Activated T-helper 17 cell treated with anti-CD3 and anti-CD28 coated beads, Interleukin-2, amount 50 U/mL, for 72 hours (primary cell): ENCODE measurements around the gene B4GALT5. TPM values are rescaled to one million over a fixed set of nuclear protein-coding genes. Genes with fewer than 3 reads are reported as not detected.
"Not testable (repeated sequence)": the region's sequence is repeated elsewhere in the genome, so short reads cannot be mapped to it uniquely, and the experiment has no call there.

Source experiments
- ATAC-seq: fragments of 150-1000 bp; cut with Tn5 transposase; replicated peaks from 2 replicates; pipeline ENCODE4 v1.10.0; 2021; ENCODE audit warnings: mild to moderate bottlenecking, moderate library complexity
- H3K27ac Mint-ChIP-seq: one replicate; pipeline ENCODE4 v1.8.0; 2022; ENCODE audit warnings: mixed read lengths
- H3K27me3 Mint-ChIP-seq: one replicate; pipeline ENCODE4 v1.8.0; 2022; ENCODE audit warnings: mixed read lengths
- H3K36me3 Mint-ChIP-seq: one replicate; pipeline ENCODE4 v1.8.0; 2022; ENCODE audit warnings: low read depth, mild to moderate bottlenecking, mixed read lengths
- H3K4me1 Mint-ChIP-seq: one replicate; pipeline ENCODE4 v1.8.0; 2022; ENCODE audit warnings: mixed read lengths
- H3K4me3 Mint-ChIP-seq: one replicate; pipeline ENCODE4 v1.8.0; 2022; ENCODE audit warnings: mild to moderate bottlenecking, mixed read lengths
- H3K9me3 Mint-ChIP-seq: one replicate; pipeline ENCODE4 v1.8.0; 2022; ENCODE audit warnings: mixed read lengths
- total RNA-seq, 2 donors: library from RNA; stranded (reverse); gene quantifications; one replicate each; pipeline ENCODE4 v1.2.3, GENCODE V29; 2022

The B4GALT5 gene
- total RNA-seq, 2 donors from 2014 or later, result 19.5 to 25.8 TPM

DNA sequence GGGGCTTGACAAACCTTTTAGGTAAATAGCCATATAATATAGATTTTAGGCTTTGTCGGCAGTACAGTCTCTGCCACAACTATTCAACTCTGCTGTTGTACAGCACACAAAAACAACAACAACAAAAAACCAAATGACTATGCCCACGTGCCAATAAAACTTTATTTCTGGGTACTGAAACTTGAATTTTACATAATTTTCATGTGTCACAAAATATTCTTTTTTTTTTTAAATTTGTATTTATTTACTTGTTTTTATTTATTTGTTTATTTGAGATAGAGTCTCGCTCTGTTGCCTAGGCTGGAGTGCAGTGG lies 34.8 kb upstream of the B4GALT5 start:
- no peak for ATAC-seq
- H3K4me1 Mint-ChIP-seq, result no peaks in the 10 kb centered on the region
- H3K27ac Mint-ChIP-seq, result no peak overlapping the region
- peaks cover 8% of the 10 kb centered on the region for H3K27me3 Mint-ChIP-seq
- no peak overlapping the region for H3K4me3 Mint-ChIP-seq
- H3K36me3 Mint-ChIP-seq, result no peaks in the 10 kb centered on the region
- no peaks in the 10 kb centered on the region for H3K9me3 Mint-ChIP-seq

DNA sequence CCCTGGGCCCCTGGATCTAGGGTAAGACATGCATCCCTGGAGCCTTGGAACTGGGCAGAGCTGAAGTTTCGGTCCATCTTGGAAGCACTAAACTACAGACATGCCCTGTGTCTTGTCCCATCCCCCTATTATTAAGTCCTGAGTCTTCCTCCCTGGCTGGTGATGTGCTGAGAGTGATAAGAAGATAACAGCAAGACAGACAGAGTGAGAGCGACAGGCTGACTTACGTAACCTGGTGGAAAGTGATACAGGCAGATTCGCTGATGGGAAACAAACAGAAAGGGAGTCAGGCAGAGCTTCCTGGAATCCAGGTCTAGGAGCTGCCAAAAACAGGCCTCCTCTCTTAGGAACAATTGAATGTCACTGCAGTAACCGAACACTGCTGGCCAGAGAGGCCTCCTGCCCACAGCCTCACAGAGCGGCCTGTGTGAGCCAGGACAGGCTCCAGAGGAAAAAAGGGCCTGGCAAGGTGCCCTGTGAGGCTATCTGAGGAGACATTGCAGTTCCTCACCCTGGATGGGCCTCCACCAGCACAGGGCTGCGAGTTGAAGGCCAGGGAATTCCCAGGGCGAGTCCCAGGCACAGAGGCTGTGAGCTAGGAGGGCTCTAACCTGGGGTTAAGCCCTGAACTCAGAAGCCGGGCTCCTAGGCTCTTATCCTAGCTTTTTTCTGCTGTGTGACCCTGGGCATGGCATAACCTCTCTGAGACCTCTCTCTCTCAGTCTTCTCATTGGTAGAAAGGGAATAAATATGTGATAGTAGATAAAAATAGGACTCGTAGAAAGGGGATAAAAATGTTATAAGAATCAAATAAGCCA lies 34.2 kb upstream of the B4GALT5 start:
- no peaks in the 10 kb centered on the region for H3K36me3 Mint-ChIP-seq
- H3K27me3 Mint-ChIP-seq, result peaks cover 8% of the 10 kb centered on the region
- no peak for ATAC-seq
- H3K4me3 Mint-ChIP-seq, result no peak overlapping the region
- H3K9me3 Mint-ChIP-seq, result no peaks in the 10 kb centered on the region
- H3K27ac Mint-ChIP-seq, result no peak overlapping the region
- H3K4me1 Mint-ChIP-seq, result no peaks in the 10 kb centered on the region

DNA sequence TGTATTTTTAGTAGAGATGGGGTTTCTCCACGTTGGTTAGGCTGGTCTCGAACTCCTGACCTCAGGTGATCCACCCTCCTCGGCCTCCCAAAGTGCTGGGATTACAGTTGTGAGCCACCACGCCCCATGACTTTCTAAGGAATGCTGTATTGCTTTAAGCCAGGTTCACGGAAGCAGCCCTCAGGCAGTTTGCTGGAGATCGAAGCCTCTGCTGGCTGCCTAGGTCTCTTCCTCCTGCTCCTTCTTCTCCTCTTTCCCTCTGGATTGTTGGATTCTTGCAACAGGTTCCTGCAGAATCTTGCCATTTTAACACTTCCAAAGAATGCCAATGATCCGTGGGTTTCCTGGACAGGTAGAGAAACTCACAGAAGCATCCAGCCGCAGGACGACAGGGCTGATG lies 29.3 kb upstream of the B4GALT5 start:
- Mint-ChIP-seq H3K27me3 (peaks cover 13% of the 10 kb centered on the region), H3K27ac (no peak overlapping the region), H3K4me1 (no peaks in the 10 kb centered on the region), H3K9me3 (no peaks in the 10 kb centered on the region), H3K4me3 (no peak overlapping the region), H3K36me3 (no peaks in the 10 kb centered on the region)
- no peak for ATAC-seq

DNA sequence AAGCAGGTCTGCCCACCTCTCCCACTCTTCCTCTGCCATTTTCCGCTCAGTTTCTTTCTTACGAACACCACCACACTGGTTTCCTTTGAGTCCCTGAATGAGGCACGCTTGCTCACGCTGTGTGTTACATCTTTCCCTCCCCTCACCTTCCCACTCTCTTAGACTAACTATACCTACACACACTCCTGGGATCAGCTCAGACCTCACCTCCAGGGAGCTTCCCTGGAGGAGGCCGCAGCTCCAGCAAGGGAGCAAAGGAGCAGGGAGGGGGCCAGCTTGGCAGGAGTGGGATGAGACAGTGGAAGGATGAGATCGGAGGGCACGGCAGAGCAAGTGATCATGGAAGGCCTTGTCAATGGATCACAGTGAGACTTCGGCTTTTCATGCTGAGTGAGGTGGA lies 28.3 kb upstream of the B4GALT5 start:
- H3K36me3 Mint-ChIP-seq, result no peaks in the 10 kb centered on the region
- H3K9me3 Mint-ChIP-seq, result no peaks in the 10 kb centered on the region
- H3K4me1 Mint-ChIP-seq, result no peaks in the 10 kb centered on the region
- H3K4me3 Mint-ChIP-seq, result no peak overlapping the region
- H3K27me3 Mint-ChIP-seq, result peaks cover 13% of the 10 kb centered on the region
- no peak overlapping the region for H3K27ac Mint-ChIP-seq
- ATAC-seq, result no peak

DNA sequence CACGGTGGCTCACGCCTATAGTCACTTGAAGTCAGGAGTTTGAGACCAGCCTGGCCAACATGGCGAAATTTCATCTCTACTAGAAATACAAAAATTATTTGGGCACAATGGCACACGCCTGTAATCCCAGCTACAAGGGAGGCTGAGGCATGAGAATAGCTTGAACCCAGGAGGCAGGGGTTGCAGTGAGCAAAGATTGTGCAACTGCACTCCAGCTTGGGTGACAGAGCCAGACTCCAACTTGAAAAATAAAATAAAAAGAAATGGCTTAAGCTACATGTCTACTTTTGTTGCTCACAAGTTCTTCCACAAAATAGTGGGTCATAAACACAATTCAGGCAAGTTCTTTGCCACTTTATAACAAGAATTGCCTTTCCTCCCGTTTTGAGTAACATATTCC lies 27.1 kb upstream of the B4GALT5 start:
- H3K9me3 Mint-ChIP-seq, result no peaks in the 10 kb centered on the region
- no peak overlapping the region for H3K27ac Mint-ChIP-seq
- ATAC-seq, result no peak
- peaks cover 13% of the 10 kb centered on the region for H3K27me3 Mint-ChIP-seq
- H3K4me3 Mint-ChIP-seq, result no peak overlapping the region
- no peaks in the 10 kb centered on the region for H3K36me3 Mint-ChIP-seq
- no peaks in the 10 kb centered on the region for H3K4me1 Mint-ChIP-seq

DNA sequence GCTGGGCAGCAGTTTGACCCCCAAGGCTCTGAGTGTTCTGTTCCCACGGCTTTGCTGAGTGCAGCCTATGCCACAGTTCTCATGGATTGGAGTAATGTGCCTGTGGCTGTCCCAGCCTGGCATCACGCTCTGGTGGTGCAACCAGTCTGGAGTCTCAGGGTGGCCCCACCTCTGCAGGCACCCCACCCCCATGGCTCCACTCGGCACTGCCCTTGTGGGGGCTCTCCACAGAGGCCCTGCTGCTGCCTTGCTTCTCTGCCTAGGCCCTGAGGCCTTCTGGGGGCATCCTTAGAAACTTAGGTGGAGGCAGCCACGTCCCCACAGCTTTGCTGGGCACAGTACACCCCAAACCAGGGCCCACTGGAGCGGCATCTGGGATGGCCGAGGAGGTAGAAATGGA lies 25.4 kb upstream of the B4GALT5 start:
- Mint-ChIP-seq H3K27me3 (peaks cover 10% of the 10 kb centered on the region), H3K4me1 (no peaks in the 10 kb centered on the region), H3K36me3 (no peaks in the 10 kb centered on the region), H3K9me3 (no peaks in the 10 kb centered on the region), H3K27ac (no peak overlapping the region), H3K4me3 (no peak overlapping the region)
- no peak for ATAC-seq

DNA sequence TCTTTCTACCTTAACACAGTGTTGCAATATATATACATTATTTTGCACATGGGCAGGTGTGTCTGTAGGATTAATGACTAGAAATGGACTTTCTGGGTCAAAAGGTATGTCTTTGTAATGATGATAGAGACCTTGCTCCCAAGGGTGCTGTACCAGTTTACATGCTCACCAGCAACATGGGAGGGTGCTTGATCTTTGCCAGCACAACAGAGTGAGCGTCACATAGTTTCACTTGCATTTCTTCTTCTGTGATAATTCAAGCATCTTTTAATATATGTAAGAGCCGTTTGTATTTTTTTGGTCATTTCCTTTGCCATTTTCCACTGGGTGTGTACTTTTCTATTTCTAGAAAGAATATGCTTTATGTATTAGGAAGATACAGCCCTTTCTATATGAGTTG lies 23.6 kb upstream of the B4GALT5 start:
- Mint-ChIP-seq H3K4me1 (no peaks in the 10 kb centered on the region), H3K9me3 (no peaks in the 10 kb centered on the region), H3K36me3 (no peaks in the 10 kb centered on the region), H3K27ac (no peak overlapping the region), H3K27me3 (peaks cover 13% of the 10 kb centered on the region), H3K4me3 (no peak overlapping the region)
- ATAC-seq, result no peak

DNA sequence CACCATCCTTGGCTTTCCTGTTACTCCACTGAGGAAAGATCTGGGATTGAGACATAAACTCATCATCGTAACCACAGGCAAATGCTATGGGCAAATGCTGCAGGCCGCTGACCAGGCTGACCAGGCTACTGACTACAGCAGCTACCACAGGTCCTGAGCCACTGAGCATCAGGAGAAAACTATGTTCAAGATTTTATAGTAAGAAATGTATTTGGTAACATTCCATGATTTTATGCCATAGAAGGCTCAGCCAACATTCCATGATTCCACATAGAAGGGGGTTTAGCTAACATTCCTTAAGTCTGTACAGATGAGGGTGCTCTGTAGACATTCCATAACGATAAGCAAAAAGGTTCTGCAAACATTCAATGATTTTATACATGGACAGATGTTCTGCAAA lies 16.1 kb upstream of the B4GALT5 start:
- Mint-ChIP-seq H3K36me3 (no peaks in the 10 kb centered on the region), H3K4me3 (no peak overlapping the region), H3K4me1 (peaks cover 6% of the 10 kb centered on the region), H3K9me3 (no peaks in the 10 kb centered on the region), H3K27ac (no peak overlapping the region), H3K27me3 (peaks cover 2% of the 10 kb centered on the region)
- no peak for ATAC-seq

DNA sequence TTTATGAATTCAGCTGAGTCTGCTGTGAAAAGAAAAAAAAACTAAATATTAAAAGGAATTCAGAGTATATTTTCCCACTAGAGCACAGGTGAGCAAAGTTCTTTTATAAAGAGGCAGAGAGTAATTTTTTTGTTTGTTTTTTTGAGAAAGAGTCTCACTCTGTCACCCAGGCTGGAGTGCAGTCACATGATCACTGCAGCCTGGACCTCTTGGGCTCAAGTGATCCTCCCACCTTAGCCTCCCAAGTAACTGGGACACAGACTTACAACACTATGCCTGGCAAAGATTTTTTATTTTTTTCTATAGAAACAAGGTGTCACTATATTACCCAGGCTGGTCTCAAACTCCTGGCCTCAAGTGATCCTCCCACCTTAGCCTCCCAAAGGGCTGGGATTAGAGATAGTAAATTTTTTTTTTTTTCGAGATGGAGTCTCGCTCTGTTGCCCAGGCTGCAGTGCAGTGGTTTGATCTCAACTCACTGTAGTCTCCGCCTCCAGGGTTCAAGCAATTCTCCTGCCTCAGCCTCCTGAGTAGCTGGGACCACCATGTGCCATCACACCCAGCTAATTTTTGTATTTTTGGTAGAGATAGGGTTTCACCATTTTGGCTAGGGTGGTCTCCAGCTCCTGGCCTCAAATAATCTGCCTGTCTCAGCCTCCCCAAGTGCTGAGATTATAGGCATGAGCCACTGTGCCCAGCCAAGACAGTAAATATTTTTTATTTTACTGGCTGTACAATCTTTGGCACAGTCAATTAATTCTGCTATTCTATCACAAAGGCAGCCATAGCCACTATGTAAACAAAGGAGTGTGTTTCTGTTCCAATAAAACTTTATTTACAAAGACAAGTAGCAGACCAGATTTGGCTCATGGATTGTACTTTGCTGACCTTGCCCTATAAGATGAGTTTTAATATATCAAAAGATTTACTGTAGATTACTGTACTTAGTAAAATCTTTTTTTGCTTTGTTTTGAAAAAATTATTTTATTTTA lies 14.5 kb upstream of the B4GALT5 start:
- no peaks in the 10 kb centered on the region for H3K27me3 Mint-ChIP-seq
- H3K4me3 Mint-ChIP-seq, result no peak overlapping the region
- H3K4me1 Mint-ChIP-seq, result peaks cover 10% of the 10 kb centered on the region
- ATAC-seq, result no peak
- no peak overlapping the region for H3K27ac Mint-ChIP-seq
- H3K36me3 Mint-ChIP-seq, result no peaks in the 10 kb centered on the region
- H3K9me3 Mint-ChIP-seq, result no peaks in the 10 kb centered on the region

DNA sequence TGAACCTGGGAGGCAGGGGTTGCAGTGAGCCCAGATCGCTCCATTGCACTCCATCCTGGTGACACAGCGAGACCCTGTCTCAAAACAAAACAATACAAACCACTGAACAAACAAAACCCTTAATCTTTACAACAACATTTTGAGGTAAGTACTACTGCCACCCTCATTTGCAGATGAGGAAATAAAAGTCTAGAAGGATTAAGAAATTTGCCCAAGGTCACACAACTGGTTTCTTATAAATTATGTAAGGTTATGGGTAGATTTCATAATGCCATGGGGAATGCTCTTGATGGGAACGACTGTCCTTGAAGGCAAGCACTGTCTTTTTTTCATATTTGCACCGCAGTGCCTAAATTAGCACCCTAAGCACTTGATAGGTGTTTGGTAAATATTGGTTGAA lies 13.8 kb upstream of the B4GALT5 start:
- no peak overlapping the region for H3K27ac Mint-ChIP-seq
- no peaks in the 10 kb centered on the region for H3K36me3 Mint-ChIP-seq
- no peaks in the 10 kb centered on the region for H3K27me3 Mint-ChIP-seq
- no peaks in the 10 kb centered on the region for H3K9me3 Mint-ChIP-seq
- peaks cover 10% of the 10 kb centered on the region for H3K4me1 Mint-ChIP-seq
- no peak for ATAC-seq
- no peak overlapping the region for H3K4me3 Mint-ChIP-seq

DNA sequence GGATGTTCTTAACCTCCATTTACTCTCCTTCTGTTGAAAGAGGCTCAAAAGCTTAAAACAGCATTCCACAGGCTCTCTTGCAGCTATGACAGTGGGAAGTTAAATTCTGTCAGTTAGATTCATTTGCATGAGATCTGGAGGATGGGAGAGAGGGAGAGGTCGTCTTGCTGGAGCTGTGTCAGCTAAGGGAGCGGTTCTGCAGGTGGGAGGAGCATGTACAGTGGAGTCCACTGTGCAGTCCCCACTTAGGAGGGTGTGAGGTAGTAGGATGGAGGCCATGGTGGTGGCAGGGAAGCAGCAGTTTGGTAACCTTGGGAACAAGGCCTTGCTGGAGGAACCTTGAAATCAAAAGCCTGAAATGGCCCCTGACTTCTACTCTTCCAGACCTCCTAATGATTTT lies 12.0 kb upstream of the B4GALT5 start:
- H3K4me3 Mint-ChIP-seq, result no peak overlapping the region
- ATAC-seq, result no peak
- H3K9me3 Mint-ChIP-seq, result no peaks in the 10 kb centered on the region
- peak overlapping the region; percentile 8 for H3K27ac Mint-ChIP-seq
- H3K27me3 Mint-ChIP-seq, result no peaks in the 10 kb centered on the region
- H3K36me3 Mint-ChIP-seq, result no peaks in the 10 kb centered on the region
- peaks cover 10% of the 10 kb centered on the region for H3K4me1 Mint-ChIP-seq

DNA sequence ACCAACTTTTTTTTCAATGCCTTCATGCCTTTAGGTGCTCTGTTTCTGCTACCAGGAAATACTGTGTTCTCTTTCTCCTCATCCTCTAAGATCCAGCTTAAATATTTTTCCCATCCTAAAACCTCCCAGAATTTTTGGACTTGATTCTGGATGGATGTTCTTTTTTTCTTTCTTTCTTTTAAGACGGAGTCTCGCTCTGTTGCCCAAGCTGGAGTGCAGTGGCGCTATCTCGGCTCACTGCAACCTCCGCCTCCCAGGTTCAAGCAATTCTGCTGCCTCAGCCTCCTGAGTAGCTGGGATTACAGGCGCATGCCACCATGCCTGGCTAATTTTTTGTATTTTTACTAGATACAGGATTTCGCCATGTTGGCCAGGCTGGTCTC lies 11.5 kb upstream of the B4GALT5 start:
- Mint-ChIP-seq H3K4me1 (peaks cover 10% of the 10 kb centered on the region), H3K27ac (peak overlapping the region; percentile 56)
- not testable (repeated sequence) for ATAC-seq, H3K36me3 Mint-ChIP-seq, H3K9me3 Mint-ChIP-seq, H3K4me3 Mint-ChIP-seq, H3K27me3 Mint-ChIP-seq

DNA sequence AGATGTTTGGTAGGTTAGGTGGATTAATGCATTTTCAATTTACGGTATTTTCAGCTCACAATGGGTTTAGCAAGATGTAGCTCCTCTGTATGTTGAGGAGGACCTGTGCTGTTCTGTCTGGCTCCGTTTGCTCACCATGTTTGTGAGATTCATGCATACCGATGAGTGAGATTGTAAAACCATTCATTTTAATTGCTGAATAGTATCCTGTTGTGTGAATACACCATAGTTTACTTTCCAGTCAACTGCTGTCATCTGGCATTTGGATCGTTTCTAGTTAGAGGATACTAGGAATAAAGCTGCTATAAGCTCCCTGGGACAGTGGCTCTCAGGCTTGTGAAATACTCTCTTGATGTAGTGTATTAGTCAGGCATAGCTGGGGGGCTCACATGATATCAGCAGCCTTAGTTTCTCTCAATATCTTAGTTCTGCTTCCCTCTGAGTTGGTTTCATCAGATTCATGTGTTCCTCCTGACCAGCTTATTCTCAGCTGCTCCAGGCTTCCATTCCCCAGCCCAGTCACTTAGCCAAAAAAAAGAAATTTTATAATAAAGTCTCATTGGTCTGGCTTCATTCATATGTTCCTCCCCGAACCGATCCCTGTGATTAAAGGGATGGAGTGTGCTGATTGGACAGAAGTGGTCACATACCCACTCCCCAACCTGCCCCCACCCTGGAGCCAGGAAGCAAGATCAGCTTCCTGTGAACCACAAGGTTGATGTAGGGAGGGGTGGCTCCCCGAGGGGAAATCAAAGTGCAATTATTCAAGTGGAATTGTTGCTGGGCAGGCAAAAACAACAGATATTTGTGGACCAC lies 10.9 kb upstream of the B4GALT5 start:
- Mint-ChIP-seq H3K27ac (peak overlapping the region; percentile 56), H3K36me3 (no peaks in the 10 kb centered on the region), H3K27me3 (no peaks in the 10 kb centered on the region), H3K4me1 (peaks cover 10% of the 10 kb centered on the region), H3K4me3 (no peak overlapping the region), H3K9me3 (no peaks in the 10 kb centered on the region)
- peak; percentile 49 for ATAC-seq

DNA sequence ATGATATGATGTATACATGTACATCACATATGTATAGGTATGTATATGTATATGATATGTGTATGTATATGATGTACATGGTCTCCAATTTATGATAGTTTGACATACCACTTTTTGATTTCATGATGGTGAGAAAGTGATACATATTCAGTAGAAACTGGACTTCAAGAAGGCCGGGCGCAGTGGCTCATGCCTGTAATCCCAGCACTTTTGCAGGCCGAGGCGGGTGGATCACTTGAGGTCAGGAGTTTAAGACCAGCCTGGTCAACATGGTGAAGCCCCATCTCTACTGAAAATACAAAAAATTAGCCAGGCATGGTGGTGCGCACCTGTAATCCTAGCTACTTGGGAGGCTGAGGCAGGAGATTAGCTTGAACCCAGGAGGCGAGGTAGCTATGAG lies 10.1 kb upstream of the B4GALT5 start:
- peaks cover 10% of the 10 kb centered on the region for H3K4me1 Mint-ChIP-seq
- not testable (repeated sequence) for H3K36me3 Mint-ChIP-seq, H3K9me3 Mint-ChIP-seq, H3K27ac Mint-ChIP-seq, H3K4me3 Mint-ChIP-seq, ATAC-seq, H3K27me3 Mint-ChIP-seq
